ENCODE measurements around the gene SYNJ2. TPM values are rescaled to one million over a fixed set of nuclear protein-coding genes. Genes with fewer than 3 reads are reported as not detected.
A peak's percentile ranks its signal among the peaks of the same experiment; 100 is the strongest.

Gene SYNJ2
- total RNA-seq, 1 donor from 2014 or later: 31.8 TPM

DNA sequence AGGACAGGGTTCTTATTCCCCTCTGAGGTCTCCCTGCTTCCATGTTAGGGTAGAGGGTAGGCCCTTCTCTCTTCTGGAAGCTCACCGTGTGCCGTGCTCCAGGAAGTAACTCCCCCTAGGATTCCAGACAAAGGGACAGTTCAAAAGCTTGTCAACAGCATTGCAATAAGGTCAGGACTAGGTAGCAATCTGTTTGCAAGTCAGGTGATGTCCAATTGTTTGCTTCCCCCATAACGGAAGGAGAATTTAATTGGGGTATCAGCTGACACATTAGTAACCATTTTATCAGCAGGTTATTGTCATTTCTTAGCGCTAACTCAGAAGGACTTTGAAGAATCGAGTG is 41.9 kb downstream of the SYNJ2 start:
- peaks cover 96% of the 10 kb centered on the region for H3K79me2 ChIP-seq (ENCODE audit: insufficient read depth, low read length)
- FAIRE-seq: no peak
- peak overlapping the region; percentile 75 for H3K27ac Mint-ChIP-seq (ENCODE audit: unreplicated experiment)

DNA sequence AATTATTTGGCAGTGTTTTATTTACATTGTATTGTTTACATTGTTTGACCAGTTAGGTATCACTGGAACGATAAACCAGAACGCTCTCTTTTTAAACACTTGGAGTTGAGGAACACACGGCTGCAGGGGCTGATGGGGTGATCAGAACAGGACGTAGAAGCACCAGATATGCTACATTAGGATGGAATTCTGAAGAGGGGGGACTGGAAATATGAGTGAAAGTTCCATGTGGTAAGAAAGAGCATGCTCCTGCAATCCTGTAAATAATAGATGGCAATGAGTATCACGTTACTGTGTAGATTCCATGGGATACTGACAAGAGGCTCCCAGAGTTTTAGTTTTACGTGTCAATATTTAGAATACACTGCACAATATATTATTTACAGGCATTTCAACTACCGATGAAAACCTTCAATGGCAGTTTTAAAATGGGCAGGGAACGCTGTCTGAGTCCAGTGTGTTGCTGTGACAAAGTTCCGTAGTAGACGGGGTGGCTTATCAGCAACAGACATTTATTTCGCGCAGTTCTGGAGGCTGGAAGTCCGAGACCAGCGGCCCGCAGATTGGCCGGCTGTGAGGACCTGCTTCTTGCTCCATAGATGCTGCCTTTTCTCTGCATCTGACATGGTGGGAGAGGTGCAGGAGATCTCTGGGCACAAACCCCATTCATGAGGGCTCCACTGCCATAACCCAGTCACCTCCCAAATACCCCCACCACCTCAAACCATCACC is 43.1 kb downstream of the SYNJ2 start:
- DNase-seq (ENCODE audit: low read depth) (no peak), FAIRE-seq (no peak)
- Histone ChIP-seq H2AFZ (ENCODE audit: low read depth, low read length) (no peak overlapping the region), H3K36me3 (ENCODE audit: insufficient read depth, low read length) (peaks cover 30% of the 10 kb centered on the region), H3K4me3 (ENCODE audit: insufficient read depth, low read depth, low read length) (no peak overlapping the region), H3K4me2 (ENCODE audit: low read length) (no peak overlapping the region), H3K79me2 (ENCODE audit: insufficient read depth, low read length) (peaks cover 94% of the 10 kb centered on the region), H3K27me3 (ENCODE audit: insufficient read depth, low read length) (no peaks in the 10 kb centered on the region), H3K9ac (ENCODE audit: low read length) (peak overlapping the region; percentile 91), H4K20me1 (ENCODE audit: insufficient read depth, low read length) (peaks cover 5% of the 10 kb centered on the region), H3K27ac (ENCODE audit: low read depth, low read length) (peak overlapping the region; percentile 99), H3K9me3 (ENCODE audit: insufficient read depth, low read depth, low read length) (no peaks in the 10 kb centered on the region), H3K4me1 (ENCODE audit: insufficient read depth, low read length) (peaks cover 47% of the 10 kb centered on the region)
- Mint-ChIP-seq H3K9me3 (ENCODE audit: unreplicated experiment) (no peaks in the 10 kb centered on the region), H3K27me3 (ENCODE audit: low read depth, unreplicated experiment) (no peaks in the 10 kb centered on the region), H3K4me1 (ENCODE audit: low read depth, unreplicated experiment) (peaks cover 25% of the 10 kb centered on the region), H3K27ac (ENCODE audit: unreplicated experiment) (no peak overlapping the region), H3K36me3 (ENCODE audit: low read depth, unreplicated experiment) (peaks cover 13% of the 10 kb centered on the region), H3K4me3 (ENCODE audit: unreplicated experiment) (no peak overlapping the region)
- TF ChIP-seq, protein P1, sequence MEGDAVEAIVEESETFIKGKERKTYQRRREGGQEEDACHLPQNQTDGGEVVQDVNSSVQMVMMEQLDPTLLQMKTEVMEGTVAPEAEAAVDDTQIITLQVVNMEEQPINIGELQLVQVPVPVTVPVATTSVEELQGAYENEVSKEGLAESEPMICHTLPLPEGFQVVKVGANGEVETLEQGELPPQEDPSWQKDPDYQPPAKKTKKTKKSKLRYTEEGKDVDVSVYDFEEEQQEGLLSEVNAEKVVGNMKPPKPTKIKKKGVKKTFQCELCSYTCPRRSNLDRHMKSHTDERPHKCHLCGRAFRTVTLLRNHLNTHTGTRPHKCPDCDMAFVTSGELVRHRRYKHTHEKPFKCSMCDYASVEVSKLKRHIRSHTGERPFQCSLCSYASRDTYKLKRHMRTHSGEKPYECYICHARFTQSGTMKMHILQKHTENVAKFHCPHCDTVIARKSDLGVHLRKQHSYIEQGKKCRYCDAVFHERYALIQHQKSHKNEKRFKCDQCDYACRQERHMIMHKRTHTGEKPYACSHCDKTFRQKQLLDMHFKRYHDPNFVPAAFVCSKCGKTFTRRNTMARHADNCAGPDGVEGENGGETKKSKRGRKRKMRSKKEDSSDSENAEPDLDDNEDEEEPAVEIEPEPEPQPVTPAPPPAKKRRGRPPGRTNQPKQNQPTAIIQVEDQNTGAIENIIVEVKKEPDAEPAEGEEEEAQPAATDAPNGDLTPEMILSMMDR (IDR thresholded peaks at IDR 0.05; ENCODE audit: insufficient read depth, low read depth, low read length): no peak
- no peak for TF ChIP-seq EZH2 (IDR thresholded peaks at IDR 0.05; ENCODE audit: insufficient read depth, low read length)

More for the DNA sequence above, 41.9 kb downstream of the SYNJ2 start:
- no peaks in the 10 kb centered on the region for H3K27me3 ChIP-seq (ENCODE audit: insufficient read depth, low read length)
- no peak overlapping the region for H2AFZ ChIP-seq (ENCODE audit: low read depth, low read length)
- H3K4me3 Mint-ChIP-seq (ENCODE audit: unreplicated experiment): no peak overlapping the region
- H4K20me1 ChIP-seq (ENCODE audit: insufficient read depth, low read length): peaks cover 15% of the 10 kb centered on the region
- no peak overlapping the region for H3K9ac ChIP-seq (ENCODE audit: low read length)
- H3K4me1 ChIP-seq (ENCODE audit: insufficient read depth, low read length): peaks cover 58% of the 10 kb centered on the region
- peaks cover 13% of the 10 kb centered on the region for H3K36me3 Mint-ChIP-seq (ENCODE audit: low read depth, unreplicated experiment)
- H3K36me3 ChIP-seq (ENCODE audit: insufficient read depth, low read length): peaks cover 32% of the 10 kb centered on the region
- no peak for DNase-seq (ENCODE audit: low read depth)
- no peaks in the 10 kb centered on the region for H3K27me3 Mint-ChIP-seq (ENCODE audit: low read depth, unreplicated experiment)
- no peaks in the 10 kb centered on the region for H3K9me3 ChIP-seq (ENCODE audit: insufficient read depth, low read depth, low read length)
- no peak overlapping the region for H3K4me2 ChIP-seq (ENCODE audit: low read length)
- no peaks in the 10 kb centered on the region for H3K9me3 Mint-ChIP-seq (ENCODE audit: unreplicated experiment)
- no peak overlapping the region for H3K27ac ChIP-seq (ENCODE audit: low read depth, low read length)
- peaks cover 25% of the 10 kb centered on the region for H3K4me1 Mint-ChIP-seq (ENCODE audit: low read depth, unreplicated experiment)
- no peak overlapping the region for H3K4me3 ChIP-seq (ENCODE audit: insufficient read depth, low read depth, low read length)
- TF ChIP-seq, protein P1 (IDR thresholded peaks at IDR 0.05; ENCODE audit: insufficient read depth, low read depth, low read length): no peak
- no peak for TF ChIP-seq EZH2 (IDR thresholded peaks at IDR 0.05; ENCODE audit: insufficient read depth, low read length)

Data from astrocyte (in vitro differentiated cells and primary cell).